GM18505 (cell line): ENCODE measurements around the gene ERGIC3.

Experiments
- ATAC-seq: cut with Tn5 transposase; IDR thresholded peaks from one replicate; pipeline ENCODE4 v1.9.1; 2021; ENCODE audit not compliant: unreplicated experiment
- POLR2A ChIP-seq: IDR thresholded peaks from 4 replicates; pipeline ENCODE4 v1.6.1; 2011; ENCODE audit warnings: borderline replicate concordance; ENCODE audit not compliant: insufficient read depth, insufficient read length; ENCODE audit errors: extremely low read depth

Gene ERGIC3

DNA sequence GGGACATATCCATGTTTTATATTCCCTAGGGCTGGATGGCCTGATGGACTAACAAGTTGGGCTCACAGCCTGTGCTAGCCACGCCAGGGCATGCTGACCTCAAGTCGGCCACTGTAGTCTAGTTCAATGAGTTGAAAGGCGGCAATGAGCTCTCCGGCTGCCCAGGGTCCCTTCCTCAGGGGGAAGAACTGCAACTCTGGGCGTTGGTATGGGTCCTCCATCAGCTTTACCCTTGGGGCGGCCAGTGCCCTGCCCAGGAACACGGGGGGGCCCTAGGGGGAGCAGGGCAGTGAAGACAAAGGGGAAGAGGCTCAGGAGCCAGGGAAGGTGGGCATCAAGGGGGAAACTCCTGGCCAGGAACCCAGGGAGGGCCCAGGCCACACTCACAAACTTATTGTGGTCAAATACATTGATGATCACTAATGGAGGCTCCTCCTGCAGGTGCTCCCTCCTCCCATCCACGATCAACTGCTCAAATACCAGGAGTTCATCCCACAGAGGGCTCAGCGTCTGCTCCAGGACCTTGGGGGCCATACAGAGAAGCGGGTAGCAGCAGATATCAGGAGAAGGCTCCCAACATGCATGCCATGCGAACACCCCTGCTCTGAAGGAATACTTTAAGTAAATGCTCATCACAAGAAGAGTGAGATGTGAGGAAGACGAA lies 41.0 kb downstream of the ERGIC3 start:
- no peak for ATAC-seq
- no peak for TF ChIP-seq POLR2A

DNA sequence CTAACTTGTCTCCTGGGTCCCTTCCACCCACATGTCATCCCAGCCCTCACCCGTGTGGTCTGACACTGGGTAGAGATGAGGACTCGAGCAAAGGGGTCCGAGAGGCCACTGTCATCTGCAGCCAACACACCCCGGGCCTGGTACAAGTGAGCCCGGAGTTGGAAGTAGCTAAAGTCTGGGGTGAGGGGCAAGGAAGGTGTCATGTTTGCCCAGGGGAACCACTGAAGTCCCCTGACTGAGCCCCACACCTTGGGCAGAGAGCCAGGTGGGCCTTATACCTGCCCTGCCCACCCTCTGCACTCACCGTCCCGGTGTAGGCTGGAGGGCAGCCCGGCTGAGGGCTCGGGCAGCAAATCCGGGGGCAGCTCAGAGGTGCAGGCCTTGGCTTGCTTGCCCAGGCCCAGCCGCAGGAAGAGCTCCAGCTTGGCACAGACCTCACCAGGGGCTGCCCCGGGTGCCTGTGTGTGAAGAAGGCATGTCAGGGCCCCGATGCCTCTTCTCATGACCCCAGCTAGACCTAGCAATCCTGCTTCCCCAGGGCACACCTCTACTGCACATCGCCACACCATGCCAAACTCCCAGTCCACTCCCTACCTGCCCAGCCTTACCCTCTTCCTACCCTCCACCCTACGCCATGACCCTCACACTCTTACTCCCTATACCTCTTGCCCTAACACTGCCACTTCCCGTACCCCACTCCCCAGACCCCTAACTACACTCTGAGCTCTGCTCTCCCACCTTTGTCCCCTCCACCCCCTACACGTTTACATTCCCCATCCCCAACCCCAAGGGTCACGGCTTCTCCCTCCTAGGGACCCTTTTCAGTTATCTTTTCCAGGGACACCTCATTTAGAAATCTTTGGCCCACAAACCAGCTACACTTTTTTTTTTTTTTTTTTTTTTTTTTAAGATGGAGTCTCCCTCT lies 42.0 kb downstream of the ERGIC3 start:
- TF ChIP-seq POLR2A: no peak
- no peak for ATAC-seq

DNA sequence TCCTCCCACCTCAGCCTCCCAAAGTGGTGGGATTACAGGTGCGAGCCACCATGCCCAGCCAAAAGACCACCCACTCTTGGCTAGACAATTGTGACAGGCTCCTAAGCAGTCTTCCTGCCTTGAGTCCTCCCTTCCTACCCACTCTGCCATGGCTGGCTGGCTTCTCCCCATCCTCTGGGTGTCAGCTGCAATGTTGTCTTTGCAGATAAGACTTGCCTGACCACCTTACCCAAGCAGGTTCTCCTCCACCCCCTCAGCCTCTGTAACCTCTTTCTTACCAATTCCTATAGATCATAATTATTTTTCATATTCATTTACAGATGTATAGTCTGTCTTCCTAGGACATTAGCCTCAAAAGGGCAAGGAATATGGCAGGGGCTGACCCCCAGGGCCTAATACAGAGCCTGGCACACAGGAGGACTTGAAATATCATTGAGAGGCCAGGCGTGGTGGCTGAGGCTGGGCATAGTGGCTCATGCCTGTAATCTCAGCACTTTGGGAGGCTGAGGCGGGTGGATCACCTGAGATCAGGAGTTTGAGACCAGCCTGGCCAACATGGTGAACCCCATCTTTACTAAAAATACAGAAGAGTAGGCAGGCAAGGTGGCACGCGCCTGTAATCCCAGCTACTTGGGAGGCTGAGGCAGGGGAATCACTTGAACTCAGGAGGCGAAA lies 45.0 kb downstream of the ERGIC3 start:
- TF ChIP-seq POLR2A: no peak
- ATAC-seq: no peak

DNA sequence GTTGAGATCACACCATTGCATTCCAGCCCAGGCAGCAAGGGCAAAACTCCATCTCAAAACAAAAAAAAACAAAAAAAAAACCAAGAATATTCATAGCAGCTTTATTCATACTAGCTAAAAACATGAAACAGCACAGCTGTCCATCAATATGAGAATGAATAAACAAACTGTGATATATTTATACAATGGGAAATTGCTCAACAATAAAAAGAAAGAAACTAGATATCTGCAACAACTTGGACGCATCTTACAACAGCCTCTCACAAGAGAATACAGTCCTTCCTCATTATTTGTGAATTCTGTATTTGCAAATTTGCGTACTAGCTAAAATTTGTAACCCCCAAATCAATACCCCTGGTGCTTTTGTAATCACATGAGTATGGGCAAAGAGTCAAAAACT lies 45.6 kb downstream of the ERGIC3 start:
- no peak for ATAC-seq
- TF ChIP-seq POLR2A: no peak

DNA sequence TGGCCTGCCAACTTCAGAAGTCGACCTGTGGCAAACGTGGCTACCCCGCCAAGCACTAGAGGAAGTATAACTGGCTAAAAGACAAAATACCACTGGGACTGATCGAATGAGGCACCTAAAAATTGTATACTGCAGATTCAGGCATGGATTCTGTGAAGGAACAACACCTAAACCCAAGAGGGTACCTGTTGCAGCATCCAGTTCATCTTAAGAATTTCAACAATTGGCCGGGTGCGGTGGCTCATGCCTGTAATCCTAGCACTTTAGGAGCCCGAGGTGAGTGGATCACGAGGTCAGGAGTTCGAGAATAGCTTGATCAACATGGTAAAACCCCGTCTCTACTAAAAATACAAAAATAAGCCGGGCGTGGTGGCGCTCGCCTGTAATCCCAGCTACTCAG lies 46.5 kb downstream of the ERGIC3 start:
- TF ChIP-seq POLR2A: no peak
- ATAC-seq: no peak

DNA sequence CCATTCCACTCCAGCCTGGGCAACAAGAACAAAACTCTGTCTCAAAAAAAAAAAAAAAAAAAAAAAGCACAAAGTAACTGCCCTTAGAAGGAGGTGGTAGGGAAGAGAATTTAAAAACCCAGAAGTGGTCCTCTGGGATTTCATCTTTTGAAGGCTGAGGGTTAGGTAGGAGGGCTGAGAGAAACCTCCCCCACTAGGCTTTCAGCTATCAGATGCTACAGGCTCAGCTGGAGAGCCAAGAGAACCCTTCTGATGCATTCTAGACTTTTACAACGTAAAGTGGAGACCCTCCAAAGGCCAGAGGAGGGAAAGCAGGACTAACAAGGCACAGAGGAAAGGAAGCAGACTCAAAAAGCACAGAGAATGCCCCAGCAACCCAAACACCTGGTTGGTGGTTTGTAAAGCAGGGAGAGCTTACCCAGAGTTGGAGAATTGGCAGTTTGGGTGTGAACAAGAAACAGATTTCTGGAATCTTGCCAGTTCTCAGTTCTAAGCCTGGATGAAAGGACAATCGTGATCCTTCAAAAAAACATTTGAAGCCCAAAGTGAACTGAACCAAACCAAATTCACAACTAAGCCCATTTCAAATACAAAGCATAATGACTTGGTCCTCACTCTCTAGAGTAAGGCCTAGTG lies 50.6 kb downstream of the ERGIC3 start:
- ATAC-seq: no peak
- no peak for TF ChIP-seq POLR2A

DNA sequence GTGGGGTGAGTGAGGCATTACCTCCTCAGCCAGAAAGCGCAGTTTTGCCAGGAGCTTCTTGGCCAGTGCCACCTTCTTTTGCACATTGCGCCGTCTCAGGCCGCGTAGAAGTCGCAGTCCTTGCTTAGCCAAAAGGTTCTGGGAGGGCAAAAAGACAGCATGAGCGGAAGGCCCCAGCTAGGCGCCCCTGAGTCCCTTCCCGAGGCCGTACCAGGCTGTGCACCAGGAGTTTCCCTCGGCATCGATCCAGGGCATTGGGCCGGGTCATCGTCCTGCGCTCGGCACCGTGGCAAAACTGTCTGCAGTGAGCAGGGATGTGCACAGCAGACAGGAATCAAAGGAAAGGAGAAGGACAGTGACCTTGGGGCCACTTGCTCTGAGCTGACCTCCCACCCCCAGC lies 53.6 kb downstream of the ERGIC3 start:
- no peak for ATAC-seq
- TF ChIP-seq POLR2A: no peak

DNA sequence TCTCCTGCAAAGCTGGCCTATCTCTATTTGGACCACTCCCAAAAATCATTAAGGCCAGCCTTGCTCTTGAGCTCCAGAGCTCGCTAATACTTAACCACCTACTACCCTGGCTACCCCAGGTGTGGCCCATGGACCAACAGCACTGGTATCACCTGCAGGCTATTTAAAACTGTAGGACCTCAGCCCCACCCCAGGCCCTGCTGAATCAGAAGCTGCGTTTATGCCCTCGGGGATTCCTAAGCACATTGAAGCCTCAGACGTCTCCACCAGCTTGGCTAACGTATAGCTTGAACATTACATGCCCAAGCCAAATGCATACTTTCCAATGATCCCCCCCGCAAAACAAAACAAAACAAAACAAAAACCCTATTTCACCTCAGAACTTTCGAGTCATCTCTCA lies 54.0 kb downstream of the ERGIC3 start:
- TF ChIP-seq POLR2A: no peak
- no peak for ATAC-seq

DNA sequence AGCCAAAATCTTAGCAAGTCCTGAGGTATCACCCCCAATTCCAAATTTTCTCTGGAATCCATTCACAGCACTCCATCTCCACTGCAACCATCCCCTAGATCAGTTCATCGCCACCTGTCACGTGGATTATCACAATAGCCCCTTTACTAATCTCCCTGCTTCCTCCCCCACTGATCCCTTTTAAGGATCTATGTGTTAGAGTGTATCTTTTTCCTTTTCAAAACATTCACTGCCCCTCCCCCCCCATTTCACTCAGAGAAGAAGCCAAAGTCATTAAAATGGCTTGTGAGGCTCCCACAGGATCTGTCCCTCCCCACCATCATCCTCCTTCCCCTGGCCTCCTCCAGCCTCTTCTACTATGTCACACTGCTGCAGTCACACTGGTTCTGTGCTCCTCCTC lies 55.3 kb downstream of the ERGIC3 start:
- ATAC-seq: no peak
- no peak for TF ChIP-seq POLR2A

DNA sequence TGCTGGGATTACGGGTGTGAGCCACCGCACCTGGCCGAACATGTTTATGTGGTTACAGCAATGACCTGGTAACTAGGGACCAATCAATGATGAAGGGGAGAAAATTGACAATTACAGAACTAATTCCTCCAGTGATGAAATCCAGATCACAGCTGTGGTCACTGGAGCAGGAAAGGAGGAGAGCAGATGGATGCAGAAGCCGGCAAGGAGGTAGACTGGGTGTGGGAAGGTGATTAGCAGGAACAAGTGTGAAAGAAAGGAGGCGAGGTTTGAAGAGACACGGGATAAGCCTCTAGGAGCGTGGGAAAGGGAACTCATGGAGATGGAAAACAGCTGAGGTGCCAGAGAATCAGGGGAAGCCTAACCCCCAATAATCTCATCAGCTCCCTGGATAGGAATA lies 56.6 kb downstream of the ERGIC3 start:
- no peak for ATAC-seq
- TF ChIP-seq POLR2A: no peak

DNA sequence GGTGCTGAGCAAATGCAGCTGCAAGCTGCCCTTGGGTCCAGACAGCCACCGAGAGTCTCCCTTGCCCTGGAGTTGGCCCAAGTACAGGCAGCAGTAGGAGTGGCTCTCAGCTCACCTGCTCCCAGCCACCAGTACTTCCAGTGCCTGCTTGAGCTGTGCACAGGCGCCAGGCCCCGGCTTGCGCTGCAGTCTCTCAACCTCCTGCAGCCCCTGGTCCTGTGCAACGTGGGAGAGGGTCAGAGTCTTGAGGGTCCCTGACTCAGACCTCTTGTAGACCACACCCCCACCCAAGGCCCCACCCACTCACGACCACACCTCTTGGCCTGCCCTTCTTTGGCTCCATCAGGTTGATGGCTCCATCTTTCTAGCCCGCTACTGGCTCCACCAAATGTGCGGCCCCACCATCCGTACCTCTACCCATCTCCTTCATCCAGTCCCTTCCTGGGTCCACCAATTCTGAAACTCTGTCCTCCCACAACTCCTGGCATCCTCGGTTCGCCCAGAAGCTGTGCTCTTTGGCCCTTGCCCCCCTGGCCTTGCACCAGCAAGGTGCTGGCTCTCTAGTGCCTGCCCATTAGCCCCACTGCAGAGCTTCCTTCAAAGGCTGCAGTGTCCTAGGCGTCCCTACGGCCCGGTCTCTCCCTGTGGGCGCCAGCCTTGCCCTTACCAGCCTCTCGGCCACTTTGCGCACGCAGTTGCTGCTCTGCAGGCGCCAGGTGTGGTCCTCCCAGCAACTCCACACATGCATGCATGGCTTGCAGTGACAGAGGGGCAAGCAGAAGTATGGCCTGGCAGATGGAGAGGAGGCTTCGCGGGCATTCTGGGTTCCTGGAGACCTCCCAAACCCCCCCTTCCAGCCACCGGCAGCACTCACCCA lies 57.3 kb downstream of the ERGIC3 start:
- ATAC-seq: no peak
- no peak for TF ChIP-seq POLR2A

DNA sequence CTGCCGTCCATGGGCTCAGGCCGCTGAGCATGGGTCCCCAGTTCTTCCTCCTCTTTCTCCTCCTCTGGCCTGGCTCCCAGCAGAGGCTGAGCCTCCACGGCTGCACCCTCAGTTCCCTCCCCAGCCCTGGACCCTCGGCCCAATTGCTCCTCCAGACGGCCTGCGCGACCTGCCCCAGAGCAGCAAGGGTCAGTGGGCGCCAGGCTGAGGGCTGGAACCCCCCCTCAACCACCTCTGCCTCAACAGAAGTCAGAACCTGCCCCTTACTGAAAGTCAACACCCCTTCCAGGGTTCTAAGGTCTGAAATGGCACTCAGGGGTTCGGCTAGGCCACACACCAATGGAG lies 57.9 kb downstream of the ERGIC3 start:
- ATAC-seq: no peak
- no peak for TF ChIP-seq POLR2A

DNA sequence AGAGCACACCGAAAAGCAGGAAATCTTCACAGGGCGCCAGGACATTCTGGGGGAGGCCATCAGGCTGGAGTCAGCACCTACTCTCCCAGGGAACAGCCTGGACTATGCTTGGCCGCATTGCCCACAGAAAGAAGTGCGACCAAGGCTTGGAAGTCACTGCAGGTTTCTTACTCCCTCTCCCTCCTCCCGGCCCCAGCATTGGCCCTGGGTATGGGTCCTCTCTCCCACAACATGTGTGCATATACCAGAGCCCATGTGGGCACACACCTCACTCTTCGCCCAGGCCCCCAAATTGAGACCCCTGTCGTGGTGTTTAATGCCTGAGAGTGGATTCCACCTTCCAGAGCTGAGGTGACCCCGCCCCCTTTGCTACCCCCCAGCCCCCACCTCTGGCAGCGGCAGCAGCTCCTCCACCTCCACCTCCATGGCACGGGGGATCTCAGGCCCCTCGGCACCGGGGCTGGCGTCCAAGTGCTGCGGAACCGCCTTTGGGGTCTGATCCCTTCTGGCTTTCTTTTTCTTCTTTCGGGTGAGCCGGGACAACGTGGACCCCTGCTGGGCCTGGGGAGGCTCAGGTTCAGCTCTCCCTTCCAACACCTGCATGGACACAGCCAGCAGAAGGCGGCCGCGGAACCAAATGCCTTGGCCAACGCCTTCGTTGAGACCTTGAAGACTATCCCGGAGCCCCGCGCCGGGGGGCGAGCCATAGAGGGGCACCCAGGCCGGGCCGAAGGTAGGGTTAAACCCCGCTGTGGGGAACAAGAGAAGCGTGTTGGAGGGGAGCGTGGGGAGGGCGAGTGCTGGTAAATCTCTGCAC lies 58.5 kb downstream of the ERGIC3 start:
- no peak for TF ChIP-seq POLR2A
- ATAC-seq: no peak
